Nephron (organoid): ENCODE data around the gene PLSCR5.

Experiments used
- H3K27ac Mint-ChIP-seq, 3 experiments: 2 replicates each; pipeline ENCODE4 v1.8.0; 2020; ENCODE audit warnings: mixed read lengths in 3 of 3, mild to moderate bottlenecking in 2 of 3, moderate library complexity in 1 of 3
- H3K27me3 Mint-ChIP-seq: 2 replicates; pipeline ENCODE4 v1.8.0; 2021; ENCODE audit warnings: low read depth, mild to moderate bottlenecking, moderate library complexity, mixed read lengths
- H3K36me3 Mint-ChIP-seq: 2 replicates; pipeline ENCODE4 v1.8.0; 2020; ENCODE audit warnings: low read depth, mixed read lengths
- H3K4me1 Mint-ChIP-seq: 2 replicates; pipeline ENCODE4 v1.8.0; 2020; ENCODE audit warnings: mixed read lengths
- H3K4me3 Mint-ChIP-seq, 3 experiments: 2 replicates each; pipeline ENCODE4 v1.8.0; 2020; ENCODE audit warnings: mild to moderate bottlenecking in 3 of 3, mixed read lengths in 3 of 3, moderate library complexity in 2 of 3
- H3K9me3 Mint-ChIP-seq: 2 replicates; pipeline ENCODE4 v1.8.0; 2020; ENCODE audit warnings: mixed read lengths
- TF ChIP-seq, protein P1 (sequence below), 3 experiments: fragments of 200-600 bp; sonication (generic); IDR thresholded peaks; one replicate each; pipeline ENCODE4 v1.5.0; 2021; ENCODE audit warnings: antibody characterized with exemption in 3 of 3; ENCODE audit not compliant: unreplicated experiment in 3 of 3

The PLSCR5 gene

DNA sequence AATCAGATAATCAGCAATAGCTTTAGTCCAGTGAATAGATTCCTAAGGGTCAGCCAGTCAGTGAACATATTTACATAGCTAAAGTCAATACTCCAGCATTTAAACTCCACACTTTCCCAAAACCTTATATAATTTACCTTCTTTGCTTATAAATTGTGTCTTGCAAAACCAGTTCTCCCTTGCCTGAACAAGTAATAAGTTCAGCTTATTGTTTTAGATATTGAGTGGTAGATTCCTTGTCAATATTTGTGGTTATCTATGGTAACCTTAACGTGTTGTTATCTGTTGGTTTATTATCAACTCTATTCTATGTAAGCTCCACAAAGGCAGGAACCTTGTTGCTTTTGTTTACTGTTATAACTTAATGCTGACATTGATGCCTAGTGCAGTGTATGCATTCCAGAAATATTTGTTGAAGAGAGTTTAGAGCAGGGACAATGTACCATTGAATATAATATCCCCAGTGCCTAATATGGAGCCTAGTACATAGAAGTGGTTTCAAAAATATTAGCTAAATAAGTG is 24.0 kb downstream of the PLSCR5 start:
- H3K4me1 Mint-ChIP-seq: no peaks in the 10 kb centered on the region
- no peaks in the 10 kb centered on the region for H3K27me3 Mint-ChIP-seq

DNA sequence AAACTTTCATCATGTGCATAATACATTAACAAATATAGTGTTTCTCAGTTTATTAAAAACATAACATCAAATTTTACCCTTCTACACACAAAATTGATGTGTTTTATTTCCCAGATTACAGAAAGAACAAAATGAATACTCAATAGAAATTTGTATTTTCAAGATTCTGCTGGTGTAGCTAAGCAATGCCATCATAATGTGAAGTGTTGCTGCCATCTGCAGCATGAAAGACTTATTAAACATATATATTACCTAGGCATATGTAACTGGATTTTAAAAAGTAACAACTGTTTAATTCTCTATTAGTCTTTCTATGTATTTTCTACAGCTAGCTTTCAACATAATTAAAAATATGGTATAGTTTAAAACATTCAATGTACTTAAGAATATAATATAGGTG is 27.5 kb downstream of the PLSCR5 start:
- Mint-ChIP-seq H3K27ac (peak overlapping the region in 2 of 3 experiments; percentile 48 to 61), H3K4me3 (no peak overlapping the region), H3K9me3 (peaks cover under 1% of the 10 kb centered on the region), H3K27me3 (no peaks in the 10 kb centered on the region), H3K4me1 (peaks cover 5% of the 10 kb centered on the region), H3K36me3 (no peaks in the 10 kb centered on the region)
- TF ChIP-seq, protein P1, sequence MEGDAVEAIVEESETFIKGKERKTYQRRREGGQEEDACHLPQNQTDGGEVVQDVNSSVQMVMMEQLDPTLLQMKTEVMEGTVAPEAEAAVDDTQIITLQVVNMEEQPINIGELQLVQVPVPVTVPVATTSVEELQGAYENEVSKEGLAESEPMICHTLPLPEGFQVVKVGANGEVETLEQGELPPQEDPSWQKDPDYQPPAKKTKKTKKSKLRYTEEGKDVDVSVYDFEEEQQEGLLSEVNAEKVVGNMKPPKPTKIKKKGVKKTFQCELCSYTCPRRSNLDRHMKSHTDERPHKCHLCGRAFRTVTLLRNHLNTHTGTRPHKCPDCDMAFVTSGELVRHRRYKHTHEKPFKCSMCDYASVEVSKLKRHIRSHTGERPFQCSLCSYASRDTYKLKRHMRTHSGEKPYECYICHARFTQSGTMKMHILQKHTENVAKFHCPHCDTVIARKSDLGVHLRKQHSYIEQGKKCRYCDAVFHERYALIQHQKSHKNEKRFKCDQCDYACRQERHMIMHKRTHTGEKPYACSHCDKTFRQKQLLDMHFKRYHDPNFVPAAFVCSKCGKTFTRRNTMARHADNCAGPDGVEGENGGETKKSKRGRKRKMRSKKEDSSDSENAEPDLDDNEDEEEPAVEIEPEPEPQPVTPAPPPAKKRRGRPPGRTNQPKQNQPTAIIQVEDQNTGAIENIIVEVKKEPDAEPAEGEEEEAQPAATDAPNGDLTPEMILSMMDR (IDR thresholded peaks at IDR 0.05; ENCODE audit: unreplicated experiment in 3 of 3): peak; percentile 54 to 64 (median 61)

More for the DNA sequence above, 24.0 kb downstream of the PLSCR5 start:
- Mint-ChIP-seq H3K27ac (no peak overlapping the region), H3K9me3 (peaks cover 5% of the 10 kb centered on the region), H3K4me3 (no peak overlapping the region), H3K36me3 (no peaks in the 10 kb centered on the region)
- TF ChIP-seq, protein P1 (IDR thresholded peaks at IDR 0.05; ENCODE audit: unreplicated experiment in 3 of 3): no peak

- peak overlapping the region in 2 of 3 experiments; percentile 3 to 53 for H3K27ac Mint-ChIP-seq
- TF ChIP-seq, protein P1 (IDR thresholded peaks at IDR 0.05; ENCODE audit: unreplicated experiment in 3 of 3): no peak
- peaks cover 5% of the 10 kb centered on the region for H3K4me1 Mint-ChIP-seq
- no peaks in the 10 kb centered on the region for H3K9me3 Mint-ChIP-seq
- no peaks in the 10 kb centered on the region for H3K27me3 Mint-ChIP-seq
- no peaks in the 10 kb centered on the region for H3K36me3 Mint-ChIP-seq
- H3K4me3 Mint-ChIP-seq: no peak overlapping the region
Observed at GRCh38 chr3:146575636-146576035, 29.5 kb downstream of the PLSCR5 start.

DNA sequence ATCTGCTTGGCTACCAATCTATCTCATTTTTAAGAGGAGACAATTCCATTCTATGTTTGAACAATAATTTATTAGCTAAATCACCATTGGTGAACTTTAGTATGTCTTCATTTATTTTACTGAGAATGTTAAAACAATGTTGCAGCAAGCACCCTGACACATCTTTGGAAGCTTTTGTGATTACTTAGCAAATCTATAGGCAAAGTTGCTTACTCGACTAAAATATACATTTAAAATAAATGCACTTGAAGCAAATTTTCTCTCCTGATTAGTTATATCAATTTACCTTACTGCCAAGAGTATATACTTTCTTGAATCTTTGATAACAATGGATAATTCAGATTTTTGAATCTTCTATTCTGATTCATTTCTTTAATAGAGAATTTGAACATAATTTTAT is 31.0 kb downstream of the PLSCR5 start:
- H3K36me3 Mint-ChIP-seq: no peaks in the 10 kb centered on the region

DNA sequence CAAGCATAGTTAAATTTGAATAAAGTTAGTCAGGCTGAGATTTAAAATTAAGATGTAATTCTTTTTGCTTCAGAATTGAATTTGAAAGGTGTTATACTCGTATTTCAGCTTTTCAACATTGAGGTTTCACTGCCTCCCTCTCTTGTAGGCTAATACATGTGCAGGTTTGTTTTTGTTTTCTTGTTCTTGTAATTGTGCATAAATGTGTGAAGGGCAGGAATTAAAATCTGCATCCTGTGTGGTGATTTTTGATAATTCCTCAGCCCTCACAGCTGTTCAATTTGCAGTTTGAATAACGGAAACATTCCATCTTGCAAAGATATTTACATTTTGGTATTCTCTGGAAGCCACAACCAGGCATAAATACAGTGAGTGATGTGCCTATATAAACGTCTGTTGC is 35.8 kb downstream of the PLSCR5 start:
- H3K4me1 Mint-ChIP-seq: peaks cover 5% of the 10 kb centered on the region
- no peaks in the 10 kb centered on the region for H3K27me3 Mint-ChIP-seq
- H3K27ac Mint-ChIP-seq: no peak overlapping the region
- H3K36me3 Mint-ChIP-seq: no peaks in the 10 kb centered on the region
- TF ChIP-seq, protein P1 (IDR thresholded peaks at IDR 0.05; ENCODE audit: unreplicated experiment in 3 of 3): no peak
- no peak overlapping the region for H3K4me3 Mint-ChIP-seq
- H3K9me3 Mint-ChIP-seq: peaks cover 6% of the 10 kb centered on the region

More for the DNA sequence above, 31.0 kb downstream of the PLSCR5 start:
- Mint-ChIP-seq H3K4me1 (peaks cover 5% of the 10 kb centered on the region), H3K27ac (peak overlapping the region in 2 of 3 experiments; percentile 6 to 14), H3K4me3 (no peak overlapping the region), H3K27me3 (no peaks in the 10 kb centered on the region), H3K9me3 (no peaks in the 10 kb centered on the region)
- TF ChIP-seq, protein P1 (IDR thresholded peaks at IDR 0.05; ENCODE audit: unreplicated experiment in 3 of 3): no peak

DNA sequence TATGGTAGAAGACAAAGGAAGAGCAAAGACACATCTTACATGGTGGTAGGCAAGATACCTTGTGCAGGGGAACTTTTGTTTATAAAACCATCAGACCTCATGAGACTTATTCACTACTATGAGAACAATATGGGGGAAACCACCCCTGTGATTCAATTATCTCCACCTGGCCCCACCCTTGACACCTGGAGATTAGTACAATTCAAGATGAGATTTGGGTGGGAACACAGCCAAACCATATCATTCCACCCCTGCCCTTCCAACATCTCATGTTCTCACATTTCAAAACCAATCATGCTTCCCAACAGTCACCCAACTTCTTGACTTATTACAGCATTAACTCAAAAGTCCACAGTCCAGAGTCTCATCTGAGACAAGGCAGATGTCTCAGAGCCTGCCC is 39.0 kb downstream of the PLSCR5 start:
- Mint-ChIP-seq H3K4me3 (no peak overlapping the region), H3K4me1 (no peaks in the 10 kb centered on the region), H3K27me3 (no peaks in the 10 kb centered on the region), H3K36me3 (no peaks in the 10 kb centered on the region), H3K9me3 (peaks cover 6% of the 10 kb centered on the region), H3K27ac (no peak overlapping the region)
- TF ChIP-seq, protein P1 (IDR thresholded peaks at IDR 0.05; ENCODE audit: unreplicated experiment in 3 of 3): no peak
